HG03139 (cell line): ENCODE results near the gene MAST1.
"Not testable (repeated sequence)": the region's sequence is repeated elsewhere in the genome, so short reads cannot be mapped to it uniquely, and the experiment has no call there.

Experiments used
- ATAC-seq: cut with Tn5 transposase; IDR thresholded peaks from one replicate; pipeline ENCODE4 v1.9.1; 2021; ENCODE audit not compliant: unreplicated experiment

Gene MAST1

GRCh38 chr19:12888006-12888603 is 49.8 kb downstream of the MAST1 start:
- ATAC-seq: no peak

- not testable (repeated sequence) for ATAC-seq
These were observed 52.0 kb downstream of the MAST1 start for GRCh38 chr19:12890299-12890786.

- peak; percentile 83 for ATAC-seq
These were observed 52.7 kb downstream of the MAST1 start, which contains the start of gene GCDH for GRCh38 chr19:12890787-12891552. Gene GCDH, plus strand, starts transcription at chr19:12891160. Its CDS starts 145 bp downstream, at chr19:12891305.

- ATAC-seq: no peak
These were observed 53.3 kb downstream of the MAST1 start for GRCh38 chr19:12891553-12892021.

- no peak for ATAC-seq
These were observed 55.3 kb downstream of the MAST1 start for GRCh38 chr19:12893582-12893981.

- ATAC-seq: no peak
These were observed 58.1 kb downstream of the MAST1 start for GRCh38 chr19:12896460-12896859.

- ATAC-seq: peak; percentile 62
These were observed 61.7 kb downstream of the MAST1 start for GRCh38 chr19:12899891-12900518.

GRCh38 chr19:12907166-12907565 is 68.9 kb downstream of the MAST1 start:
- no peak for ATAC-seq

GRCh38 chr19:12912571-12912970 is 74.3 kb downstream of the MAST1 start:
- ATAC-seq: no peak

GRCh38 chr19:12913011-12913561 is 74.8 kb downstream of the MAST1 start:
- ATAC-seq: no peak

GRCh38 chr19:12913851-12914690 is 75.8 kb downstream of the MAST1 start:
- no peak for ATAC-seq

GRCh38 chr19:12915860-12916259 is 77.5 kb downstream of the MAST1 start:
- ATAC-seq: not testable (repeated sequence)

GRCh38 chr19:12918253-12918652 is 79.9 kb downstream of the MAST1 start:
- ATAC-seq: no peak

GRCh38 chr19:12921047-12921446 is 82.7 kb downstream of the MAST1 start:
- ATAC-seq: no peak

GRCh38 chr19:12922959-12923358 is 84.6 kb downstream of the MAST1 start:
- no peak for ATAC-seq
